Measurements from ENCODE around the gene UAP1.
A peak's percentile ranks its signal among the peaks of the same experiment; 100 is the strongest.

The UAP1 gene

GRCh38 chr1:162560303-162561036, 1.1 kb upstream of the UAP1 start:
- TF ChIP-seq EZH2phosphoT487 (IDR thresholded peaks at IDR 0.05; ENCODE audit: low read length) (no peak), CTCF (IDR thresholded peaks at IDR 0.05; ENCODE audit: low read length) (no peak)
- H2AFZ ChIP-seq (ENCODE audit: low read length) = peak overlapping the region; percentile 84
- H3K4me3 ChIP-seq (ENCODE audit: low read length) = peak overlapping the region; percentile 94
- peak overlapping the region; percentile 66 for H3K9ac ChIP-seq (ENCODE audit: low read length)
- 0 out of 2 replicates have a peak, but pooled peaks cover 3% of the 10 kb centered on the region for H3F3A ChIP-seq (ENCODE audit: insufficient read depth, low read length)
- H4K20me1 ChIP-seq (ENCODE audit: insufficient read depth, low read length) = no peaks in the 10 kb centered on the region
- H3K4me2 ChIP-seq (ENCODE audit: low read depth, low read length) = peak overlapping the region; percentile 79
- no peaks in the 10 kb centered on the region for H3K36me3 ChIP-seq (replicated peaks; ENCODE audit: insufficient read depth, low read length)
- H3K9me3 ChIP-seq (replicated peaks; ENCODE audit: insufficient read depth, low read length) = no peaks in the 10 kb centered on the region
- no peaks in the 10 kb centered on the region for H3K9me2 ChIP-seq (replicated peaks; ENCODE audit: insufficient read depth, low read length)
- peak overlapping the region; percentile 46; the same call in 1 of the 2 replicates for H3K27ac ChIP-seq (ENCODE audit: low read length)
- peaks cover 41% of the 10 kb centered on the region for H3K79me2 ChIP-seq (ENCODE audit: low read length)
- DNase-seq = peak; percentile 27
- no peaks in the 10 kb centered on the region for H3K27me3 ChIP-seq (replicated peaks; ENCODE audit: insufficient read depth, low read length)
- H3K4me1 ChIP-seq (ENCODE audit: low read length) = peaks cover 17% of the 10 kb centered on the region

- Histone ChIP-seq H4K20me1 (ENCODE audit: insufficient read depth, low read length) (no peaks in the 10 kb centered on the region), H3K4me3 (ENCODE audit: low read length) (peak overlapping the region; percentile 94), H3K9ac (ENCODE audit: low read length) (peak overlapping the region; percentile 79), H3K79me2 (ENCODE audit: low read length) (peaks cover 47% of the 10 kb centered on the region), H3K4me1 (ENCODE audit: low read length) (peaks cover 17% of the 10 kb centered on the region), H3K4me2 (ENCODE audit: low read depth, low read length) (peak overlapping the region; percentile 85), H3K9me3 (replicated peaks; ENCODE audit: insufficient read depth, low read length) (no peaks in the 10 kb centered on the region), H3K9me2 (replicated peaks; ENCODE audit: insufficient read depth, low read length) (no peaks in the 10 kb centered on the region), H3K27me3 (replicated peaks; ENCODE audit: insufficient read depth, low read length) (no peaks in the 10 kb centered on the region), H2AFZ (ENCODE audit: low read length) (peak overlapping the region; percentile 84), H3K36me3 (replicated peaks; ENCODE audit: insufficient read depth, low read length) (no peaks in the 10 kb centered on the region), H3K27ac (ENCODE audit: low read length) (peak overlapping the region; percentile 51), H3F3A (ENCODE audit: insufficient read depth, low read length) (0 out of 2 replicates have a peak, but pooled peaks cover 3% of the 10 kb centered on the region)
- DNase-seq = peak; percentile 100
- TF ChIP-seq EZH2 (optimal IDR thresholded peaks at IDR 0.05; ENCODE audit: low read depth, low read length) (no peak), CTCF (IDR thresholded peaks at IDR 0.05; ENCODE audit: low read length) (no peak), EZH2phosphoT487 (IDR thresholded peaks at IDR 0.05; ENCODE audit: low read length) (no peak)
Measured at GRCh38 chr1:162561037-162561615, 396 bp upstream of the UAP1 start.

GRCh38 chr1:162562470-162562828, 927 bp downstream of the UAP1 start:
- Histone ChIP-seq H3K9ac (ENCODE audit: low read length) (peak overlapping the region; percentile 79; the same call in 1 of the 2 replicates), H2AFZ (ENCODE audit: low read length) (no peak overlapping the region), H3K4me1 (ENCODE audit: low read length) (peaks cover 17% of the 10 kb centered on the region), H4K20me1 (ENCODE audit: insufficient read depth, low read length) (no peaks in the 10 kb centered on the region), H3K27ac (ENCODE audit: low read length) (no peak overlapping the region), H3K27me3 (replicated peaks; ENCODE audit: insufficient read depth, low read length) (no peaks in the 10 kb centered on the region), H3K36me3 (replicated peaks; ENCODE audit: insufficient read depth, low read length) (no peaks in the 10 kb centered on the region; the same call in 1 of the 2 replicates), H3F3A (ENCODE audit: insufficient read depth, low read length) (0 out of 2 replicates have a peak, but pooled peaks cover 3% of the 10 kb centered on the region), H3K79me2 (ENCODE audit: low read length) (peaks cover 60% of the 10 kb centered on the region), H3K9me2 (replicated peaks; ENCODE audit: insufficient read depth, low read length) (no peaks in the 10 kb centered on the region), H3K9me3 (replicated peaks; ENCODE audit: insufficient read depth, low read length) (no peaks in the 10 kb centered on the region), H3K4me3 (ENCODE audit: low read length) (peak overlapping the region; percentile 94), H3K4me2 (ENCODE audit: low read depth, low read length) (peak overlapping the region; percentile 85)
- peak; percentile 11 for DNase-seq
- TF ChIP-seq EZH2 (optimal IDR thresholded peaks at IDR 0.05; ENCODE audit: low read depth, low read length) (no peak), CTCF (IDR thresholded peaks at IDR 0.05; ENCODE audit: low read length) (no peak), EZH2phosphoT487 (IDR thresholded peaks at IDR 0.05; ENCODE audit: low read length) (no peak)
